Forelimb muscle (tissue), 1 donor: ENCODE results near the gene HLA-DQA1. TPM values are rescaled to one million over a fixed set of nuclear protein-coding genes. Genes with fewer than 3 reads are reported as not detected.
"Not testable (repeated sequence)": the region's sequence is repeated elsewhere in the genome, so short reads cannot be mapped to it uniquely, and the experiment has no call there.

Experiments
- DNase-seq: peaks from one replicate; pipeline ENCODE4 v3.0.0-alpha.2; 2013; ENCODE audit warnings: low read depth
- polyA plus RNA-seq: library from polyadenylated mRNA; unstranded; fragments of 120-200 nt; gene quantifications from one replicate; pipeline ENCODE4 v1.2.1, GENCODE V29; 2013; ENCODE audit not compliant: insufficient read length

The HLA-DQA1 gene
- polyA plus RNA-seq, 1 donor, result 1.7 TPM

DNA sequence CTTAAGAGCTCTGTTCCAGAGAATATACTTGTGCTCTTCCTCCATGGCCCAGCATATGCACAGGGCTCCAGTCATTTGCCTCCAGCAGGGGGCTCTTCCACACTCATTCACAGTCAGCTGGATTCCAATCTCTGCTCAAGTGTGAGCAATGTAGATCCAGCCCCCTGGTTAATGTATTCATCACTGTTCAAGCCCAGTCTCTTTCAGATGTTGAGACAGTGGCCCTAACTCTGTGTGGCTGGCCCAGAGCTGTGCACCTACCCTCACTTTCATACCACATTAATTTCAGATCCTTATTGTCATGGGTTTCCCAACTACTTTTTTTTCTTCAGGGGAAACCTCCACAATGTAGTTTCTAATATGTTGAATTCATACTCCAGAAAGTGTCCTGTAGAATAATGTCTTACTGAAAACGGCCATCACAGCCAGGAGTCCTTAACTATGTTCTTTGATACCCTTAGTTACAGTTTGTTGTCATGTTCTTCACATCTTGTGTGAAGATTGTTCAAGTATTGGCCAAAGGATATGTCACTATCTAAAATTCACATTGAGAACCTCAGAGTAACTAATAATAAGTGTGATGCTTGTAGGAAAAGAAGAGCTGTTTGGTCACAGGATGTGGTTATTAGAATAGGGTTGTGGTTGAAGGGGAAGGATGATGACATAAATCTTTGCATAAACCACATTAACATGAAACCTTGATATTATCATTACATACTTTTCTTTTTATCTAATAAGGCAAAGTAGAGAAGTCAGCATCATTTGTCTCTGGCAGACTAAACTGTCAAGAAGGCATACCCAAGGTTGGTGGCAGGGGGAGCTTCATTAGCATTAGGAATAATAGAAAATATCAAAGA, 14.4 kb upstream of the HLA-DQA1 start:
- no peak for DNase-seq

DNA sequence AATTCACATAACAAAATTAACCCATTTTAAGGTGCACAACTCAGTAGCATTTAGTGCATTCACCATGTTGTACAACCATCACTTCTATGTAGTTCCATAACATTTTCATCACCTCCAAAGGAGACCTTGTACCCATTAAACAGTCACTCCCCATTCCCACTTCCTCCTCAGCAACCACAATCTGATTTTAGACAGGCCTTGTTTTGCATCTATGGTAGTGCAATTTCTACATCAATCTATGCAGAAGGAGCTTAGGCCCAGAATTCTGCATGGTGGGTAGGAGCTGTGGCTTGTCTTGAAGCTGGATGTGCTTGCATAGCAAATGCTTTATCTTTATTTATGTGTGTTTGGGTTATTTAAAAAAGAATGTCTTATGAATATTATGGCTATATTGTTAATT, 13.5 kb upstream of the HLA-DQA1 start:
- DNase-seq, result no peak

DNA sequence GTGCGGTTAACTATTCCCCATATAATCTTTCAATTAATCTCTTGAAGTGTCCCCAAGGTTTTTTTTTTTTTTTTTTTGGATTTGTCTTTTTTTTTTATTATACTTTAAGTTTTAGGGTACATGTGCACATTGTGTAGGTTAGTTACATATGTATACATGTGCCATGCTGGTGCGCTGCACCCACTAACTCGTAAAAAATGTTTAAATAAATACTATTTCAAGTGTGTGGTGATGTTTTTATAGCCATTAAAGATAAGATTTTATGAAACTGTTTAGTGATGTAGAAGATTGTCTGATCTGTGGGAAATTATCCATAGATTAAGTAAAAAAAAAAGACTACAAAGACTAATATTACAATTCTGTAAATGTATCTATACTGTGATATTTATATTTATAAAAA, 12.6 kb upstream of the HLA-DQA1 start:
- no peak for DNase-seq

DNA sequence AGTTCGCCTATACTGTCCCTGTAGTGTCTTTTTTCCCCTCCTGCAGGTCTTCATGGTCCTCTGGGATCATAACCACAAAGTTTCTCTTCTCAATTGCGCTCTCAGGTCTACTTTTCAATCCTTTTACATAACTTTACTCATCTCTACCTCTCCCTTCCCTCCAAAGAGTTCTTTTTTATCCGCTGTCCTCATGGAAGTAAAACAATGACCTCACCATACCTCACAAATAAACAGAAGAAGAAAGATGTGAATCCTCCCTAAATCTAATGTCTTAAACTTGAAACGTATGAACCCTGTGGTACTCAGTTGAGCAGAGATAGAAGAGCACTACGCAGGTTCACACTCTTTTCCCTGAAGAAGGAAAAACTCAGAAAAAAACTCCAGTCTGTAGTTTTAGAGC, 12.1 kb upstream of the HLA-DQA1 start:
- DNase-seq, result no peak

DNA sequence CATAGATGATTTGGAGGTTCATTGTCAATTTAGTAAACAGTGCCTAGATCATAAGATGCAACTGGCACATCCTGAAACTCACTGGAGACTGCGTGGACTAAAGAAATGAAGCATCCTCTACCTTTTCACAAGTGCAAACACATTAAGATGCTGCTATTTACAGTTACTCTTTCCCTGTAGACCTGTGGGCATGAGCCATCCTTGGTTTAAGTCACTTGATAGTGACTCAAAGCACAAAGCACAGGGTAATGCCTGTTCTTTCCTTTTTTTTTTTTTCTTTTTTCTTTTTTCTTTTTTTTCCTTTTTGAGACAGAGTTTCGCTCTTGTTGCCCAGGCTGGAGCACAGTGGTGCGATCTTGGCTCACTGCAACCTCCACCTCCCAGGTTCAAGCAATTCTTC, 10.0 kb upstream of the HLA-DQA1 start:
- no peak for DNase-seq

DNA sequence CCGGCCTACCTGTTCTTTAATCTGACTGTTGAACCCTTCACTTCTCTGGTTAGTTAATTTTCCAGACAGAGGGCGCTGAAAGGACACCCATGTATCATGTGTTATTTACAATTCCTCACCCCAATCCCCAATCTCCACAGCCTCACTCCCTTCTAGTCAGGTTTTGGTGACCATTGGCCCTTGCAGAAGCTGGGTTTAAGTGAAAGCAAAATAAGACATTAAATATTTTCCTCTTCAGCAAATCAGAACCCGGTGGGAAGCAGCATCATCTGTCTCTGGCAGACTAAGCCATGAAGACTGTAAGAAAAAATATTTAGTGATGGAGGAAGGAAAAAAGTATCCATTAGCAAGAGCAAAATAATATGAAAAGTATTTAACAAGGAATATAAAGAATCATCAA, 9.4 kb upstream of the HLA-DQA1 start:
- DNase-seq, result no peak

DNA sequence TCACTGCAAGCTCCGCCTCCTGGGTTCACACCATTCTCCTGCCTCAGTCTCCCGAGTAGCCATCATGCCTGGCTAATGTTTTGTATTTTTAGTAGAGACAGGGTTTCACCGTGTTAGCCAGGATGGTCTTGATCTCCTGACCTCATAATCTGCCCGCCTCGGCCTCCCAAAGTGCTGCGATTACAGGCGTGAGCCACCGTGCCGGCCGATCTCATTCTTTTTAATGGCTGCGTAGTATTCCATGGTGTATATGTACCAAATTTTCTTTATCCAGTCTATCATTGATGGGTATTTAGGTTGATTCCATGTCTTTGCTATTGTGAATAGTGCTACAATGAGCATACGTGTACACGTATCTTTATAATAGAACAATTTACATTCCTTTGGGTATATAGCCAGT, 7.4 kb upstream of the HLA-DQA1 start:
- DNase-seq, result not testable (repeated sequence)

DNA sequence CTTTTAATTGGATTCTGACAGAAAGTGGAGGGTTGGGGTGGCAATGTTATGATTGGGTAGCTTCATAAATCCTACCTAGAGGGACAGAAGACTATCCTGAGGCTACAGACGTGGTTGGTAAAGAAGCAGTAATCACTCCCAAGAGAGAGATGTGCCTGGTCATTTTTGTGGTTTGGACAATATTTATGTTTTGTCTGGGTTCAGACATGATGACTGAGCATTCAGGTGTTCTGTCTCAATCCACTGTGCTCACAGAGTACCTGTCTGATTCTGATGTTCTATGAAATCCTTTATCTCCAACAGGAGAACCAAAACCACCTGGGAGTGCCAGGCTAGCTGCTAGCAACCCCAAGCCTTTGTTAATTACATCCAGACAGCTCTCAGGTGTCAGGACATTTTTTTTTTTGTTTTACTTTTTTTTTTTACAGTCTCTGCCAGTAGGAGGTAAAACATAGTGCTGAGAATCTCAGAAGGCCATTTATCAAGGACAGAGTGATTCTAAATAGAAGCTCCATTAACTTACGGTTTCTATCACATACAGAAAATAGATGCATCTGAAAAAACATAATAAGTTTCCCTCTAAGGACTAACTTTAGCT, 1.6 kb upstream of the HLA-DQA1 start:
- DNase-seq, result no peak

DNA sequence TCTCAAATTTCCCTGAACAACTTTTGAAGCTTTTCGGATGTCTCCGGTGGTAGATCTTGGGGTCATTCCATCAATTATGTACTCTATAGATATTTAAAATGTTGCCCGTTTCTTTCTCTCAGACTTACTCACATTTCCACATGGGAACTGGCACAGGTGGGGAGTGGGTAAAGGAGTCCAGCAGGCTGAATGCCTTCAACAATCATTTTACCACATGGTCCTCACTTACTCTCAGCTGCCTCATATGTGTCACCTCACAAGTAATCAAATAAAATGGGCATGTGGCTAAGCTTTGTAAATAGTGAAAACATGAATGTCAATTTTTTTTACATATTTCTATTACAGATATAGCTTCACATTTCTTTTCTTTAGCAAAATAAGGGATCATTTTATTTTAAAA, 677 bp downstream of the HLA-DQA1 start:
- no peak for DNase-seq

DNA sequence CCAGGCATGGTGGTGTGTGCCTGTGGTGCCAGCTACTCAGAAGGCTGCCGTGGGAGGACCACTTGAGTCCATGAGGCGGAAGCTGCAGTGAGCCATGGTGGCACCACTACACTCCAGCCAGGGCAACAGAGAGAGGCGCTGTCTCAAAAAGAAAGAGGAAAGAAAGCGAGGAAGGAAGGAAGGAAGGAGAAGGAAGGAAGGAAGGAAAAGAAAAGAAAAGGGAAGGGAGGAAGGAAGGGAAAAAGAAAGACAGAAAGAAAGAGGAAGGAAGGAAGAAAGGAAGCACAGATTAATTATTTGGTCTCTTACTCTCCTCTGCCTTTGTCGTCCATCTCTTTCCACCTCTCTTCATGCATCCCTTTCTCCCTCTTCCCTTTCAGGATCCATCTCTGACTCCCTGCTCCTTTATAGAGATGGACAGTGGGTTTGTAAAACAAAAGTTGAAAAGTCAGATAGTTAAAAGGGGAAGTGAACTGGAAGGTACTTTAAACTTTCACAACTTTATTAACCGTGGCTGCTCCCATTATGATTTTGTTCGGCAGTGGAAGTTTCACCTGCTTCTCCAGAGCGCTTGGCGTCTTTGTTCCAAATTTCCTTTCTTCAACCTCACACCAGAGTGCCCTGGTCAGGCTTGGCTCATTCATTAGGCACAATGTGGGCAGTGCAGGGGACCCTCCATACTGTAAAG, 1.5 kb downstream of the HLA-DQA1 start:
- no peak for DNase-seq

DNA sequence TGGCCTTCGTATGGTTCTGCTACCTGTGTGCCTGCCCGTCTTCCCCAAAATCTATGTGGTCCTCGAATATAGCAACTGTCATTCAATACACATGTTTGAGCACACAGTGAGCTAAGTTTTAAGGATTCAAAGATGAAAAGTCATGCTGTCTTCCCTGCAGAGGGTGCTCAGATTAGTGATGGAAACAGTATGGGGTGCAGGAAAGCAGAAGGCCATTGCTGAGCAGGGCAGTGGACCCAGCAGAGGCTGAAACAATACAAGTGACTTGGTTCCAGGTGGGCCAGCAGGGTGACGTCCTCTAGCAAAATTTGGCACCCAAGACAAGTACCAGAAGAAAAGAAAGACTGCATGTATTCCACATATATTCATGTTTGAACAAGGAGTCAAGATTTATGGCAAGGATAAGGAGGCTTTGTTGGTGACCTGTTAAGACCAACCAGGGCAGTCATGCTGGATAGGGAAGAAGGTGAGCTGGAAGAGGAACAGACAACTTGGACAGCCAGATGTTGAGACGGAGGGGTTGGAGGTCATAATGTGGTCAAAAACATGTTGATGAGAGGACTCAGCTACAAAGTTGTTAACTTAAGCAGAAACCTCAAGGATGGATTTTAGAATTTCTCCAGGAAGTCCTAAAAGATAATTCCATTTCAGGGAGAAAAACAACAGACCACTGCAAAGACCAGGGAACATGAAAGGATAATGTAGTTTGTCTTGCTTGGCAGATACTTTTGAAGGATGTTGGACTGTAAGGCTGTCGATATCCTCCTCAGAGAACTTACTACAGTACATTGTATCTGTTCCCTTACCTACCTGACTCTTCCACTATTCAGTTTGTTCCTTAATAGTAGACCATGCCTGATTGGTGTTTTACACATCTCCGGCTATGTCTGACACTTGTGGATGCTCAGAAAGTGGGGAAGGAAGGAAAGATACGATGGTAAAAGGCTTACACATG, 2.5 kb downstream of the HLA-DQA1 start:
- no peak for DNase-seq

DNA sequence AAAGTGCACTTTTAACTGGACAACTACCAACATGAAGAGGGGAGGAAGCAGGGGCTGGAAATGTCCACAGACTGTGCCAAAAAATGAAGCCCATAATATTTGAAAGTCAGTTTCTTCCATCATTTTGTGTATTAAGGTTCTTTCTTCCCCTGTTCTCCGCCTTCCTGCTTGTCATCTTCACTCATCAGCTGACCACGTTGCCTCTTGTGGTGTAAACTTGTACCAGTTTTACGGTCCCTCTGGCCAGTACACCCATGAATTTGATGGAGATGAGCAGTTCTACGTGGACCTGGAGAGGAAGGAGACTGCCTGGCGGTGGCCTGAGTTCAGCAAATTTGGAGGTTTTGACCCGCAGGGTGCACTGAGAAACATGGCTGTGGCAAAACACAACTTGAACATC, 3.9 kb downstream of the HLA-DQA1 start:
- no peak for DNase-seq

DNA sequence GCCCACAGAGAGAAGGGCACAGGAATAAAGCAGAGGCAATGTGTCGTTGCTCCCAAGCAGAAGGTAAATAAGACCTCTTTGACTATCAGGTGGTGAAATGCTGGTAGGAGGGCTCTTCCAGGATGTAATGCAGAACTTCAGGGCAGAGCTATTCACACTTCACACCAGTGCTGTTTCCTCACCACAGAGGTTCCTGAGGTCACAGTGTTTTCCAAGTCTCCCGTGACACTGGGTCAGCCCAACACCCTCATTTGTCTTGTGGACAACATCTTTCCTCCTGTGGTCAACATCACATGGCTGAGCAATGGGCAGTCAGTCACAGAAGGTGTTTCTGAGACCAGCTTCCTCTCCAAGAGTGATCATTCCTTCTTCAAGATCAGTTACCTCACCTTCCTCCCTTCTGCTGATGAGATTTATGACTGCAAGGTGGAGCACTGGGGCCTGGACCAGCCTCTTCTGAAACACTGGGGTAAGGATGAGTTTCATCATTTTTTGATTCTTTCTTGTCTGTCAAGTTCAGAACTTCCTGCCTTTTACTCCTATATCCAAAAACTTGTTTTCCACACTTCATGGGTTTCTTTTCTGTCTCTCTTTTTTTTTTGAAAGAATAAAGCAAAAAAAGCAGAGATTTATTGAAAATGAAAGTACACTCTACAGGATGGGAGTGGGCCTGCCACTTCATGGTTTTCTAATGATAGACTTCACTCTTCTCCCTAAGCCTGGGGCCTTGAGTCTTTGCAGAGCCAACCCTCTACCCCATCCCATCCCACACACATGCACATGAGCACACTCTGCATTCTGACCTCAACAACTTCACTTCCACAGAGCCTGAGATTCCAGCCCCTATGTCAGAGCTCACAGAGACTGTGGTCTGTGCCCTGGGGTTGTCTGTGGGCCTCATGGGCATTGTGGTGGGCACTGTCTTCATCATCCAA, 4.8 kb downstream of the HLA-DQA1 start:
- not testable (repeated sequence) for DNase-seq

DNA sequence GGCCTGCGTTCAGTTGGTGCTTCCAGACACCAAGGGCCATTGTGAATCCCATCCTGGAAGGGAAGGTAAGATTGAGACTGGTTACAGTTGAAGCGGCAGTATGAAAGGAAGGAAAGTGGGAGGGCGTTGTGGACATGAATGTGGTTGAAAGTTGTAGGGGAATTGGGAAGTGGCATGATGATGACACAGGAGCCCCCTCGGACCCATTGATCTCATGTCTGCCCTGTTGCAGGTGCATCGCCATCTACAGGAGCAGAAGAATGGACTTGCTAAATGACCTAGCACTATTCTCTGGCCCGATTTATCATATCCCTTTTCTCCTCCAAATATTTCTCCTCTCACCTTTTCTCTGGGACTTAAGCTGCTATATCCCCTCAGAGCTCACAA, 5.5 kb downstream of the HLA-DQA1 start:
- no peak for DNase-seq

DNA sequence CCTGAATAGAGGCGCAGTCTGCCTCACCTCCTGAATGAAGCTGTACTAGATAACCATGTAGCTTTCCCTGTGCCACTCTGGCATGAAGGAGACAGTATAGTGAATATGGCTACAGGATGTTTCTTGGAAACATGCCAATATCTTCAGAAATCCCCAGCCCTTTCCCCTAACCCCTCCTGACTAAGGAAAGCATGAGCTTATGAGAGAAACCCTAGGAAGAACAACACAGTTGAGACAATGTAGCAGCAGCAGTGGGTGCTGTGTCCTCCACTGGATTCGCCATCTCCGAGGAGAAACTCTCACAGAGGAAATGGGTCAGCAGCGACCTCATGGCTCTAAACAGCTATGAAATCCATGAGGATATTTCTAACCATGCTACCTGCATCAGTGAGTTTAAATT, 6.7 kb downstream of the HLA-DQA1 start:
- no peak for DNase-seq

DNA sequence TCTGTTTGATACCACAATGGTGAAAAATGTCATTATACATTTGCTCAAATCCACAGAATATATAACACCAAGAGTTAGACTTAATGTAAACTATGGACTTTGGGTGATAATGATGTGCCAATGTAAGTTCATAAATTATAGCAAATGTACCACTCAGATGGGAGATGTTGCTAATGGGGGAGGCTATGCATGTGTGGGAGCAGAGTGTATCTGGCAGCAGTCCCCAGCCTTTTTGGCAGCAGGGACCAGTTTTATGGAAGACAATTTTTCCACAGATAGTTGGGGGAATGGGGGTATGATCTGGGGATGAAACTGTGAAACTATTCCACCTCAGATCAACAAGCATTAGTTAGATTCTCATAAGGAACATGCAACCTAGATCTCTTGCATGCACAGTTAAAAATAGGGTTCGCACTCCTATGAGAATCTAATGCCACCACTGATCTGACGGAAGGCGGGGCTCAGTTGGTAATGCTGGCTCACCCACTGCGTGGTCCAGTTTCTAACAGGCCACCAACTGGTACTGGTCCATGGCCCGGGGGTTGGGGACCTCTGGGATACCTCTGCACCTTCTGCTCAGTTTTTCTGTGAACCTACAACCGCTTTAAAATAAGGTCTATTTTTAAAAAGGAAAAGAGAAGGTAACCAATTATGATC, 8.0 kb downstream of the HLA-DQA1 start:
- DNase-seq, result no peak

DNA sequence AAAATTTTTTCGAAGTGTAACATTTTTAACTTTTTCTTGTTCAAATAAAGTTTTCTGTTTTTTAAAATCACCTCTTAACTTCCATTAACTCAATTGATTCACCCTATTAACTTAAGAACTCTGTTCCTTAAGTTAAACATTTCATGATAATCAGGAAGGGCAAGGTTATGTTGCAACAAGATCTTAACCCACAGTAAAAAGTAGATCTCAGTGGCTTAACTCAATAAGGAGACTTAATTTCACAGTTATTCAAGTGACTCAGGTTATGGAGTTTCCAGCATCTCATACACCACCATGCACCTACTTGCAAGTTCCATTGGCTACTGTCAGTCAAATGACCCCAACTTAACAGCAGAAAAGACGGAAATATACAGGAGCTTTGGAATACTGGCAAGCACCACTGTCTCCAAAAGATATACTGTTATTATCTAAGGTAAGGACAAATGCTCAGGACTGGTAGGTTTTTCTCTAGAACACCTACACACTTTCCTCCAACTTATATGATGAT, 18.1 kb downstream of the HLA-DQA1 start:
- no peak for DNase-seq

DNA sequence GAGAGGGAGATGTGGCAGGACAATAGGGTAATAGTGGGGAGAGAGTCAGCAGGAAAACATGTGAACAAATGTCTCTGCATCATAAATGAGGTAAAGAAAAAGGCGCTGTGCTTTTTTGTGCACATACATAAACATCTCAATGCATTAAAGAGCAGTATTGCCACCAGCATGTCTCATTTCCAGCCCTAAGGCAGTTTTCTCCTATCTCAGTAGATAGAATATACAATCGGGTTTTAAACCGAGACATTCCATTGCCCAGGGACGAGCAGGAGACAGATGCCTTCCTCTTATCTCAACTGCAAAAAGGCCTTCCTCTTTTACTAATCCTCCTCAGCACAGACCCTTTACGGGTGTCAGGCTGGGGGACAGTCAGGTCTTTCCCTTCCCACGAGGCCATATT, 20.1 kb downstream of the HLA-DQA1 start:
- DNase-seq, result not testable (repeated sequence)

DNA sequence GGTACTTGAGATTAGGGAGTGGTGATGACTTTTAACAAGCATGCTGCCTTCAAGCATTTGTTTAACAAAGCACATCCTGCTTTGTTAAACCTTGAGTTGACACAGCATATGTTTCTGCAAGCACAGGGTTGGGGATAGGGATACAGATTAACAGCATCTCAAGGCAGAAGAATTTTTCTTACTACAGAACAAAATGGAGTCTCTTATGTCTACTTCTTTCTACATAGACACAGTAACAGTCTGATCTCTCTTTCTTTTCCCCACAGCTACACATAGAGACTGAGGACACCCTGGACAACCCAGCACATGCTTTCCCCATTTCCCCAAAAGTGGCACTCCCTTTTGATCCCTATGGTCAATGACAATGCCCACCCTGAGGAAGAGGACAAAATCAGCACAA, 20.6 kb downstream of the HLA-DQA1 start:
- not testable (repeated sequence) for DNase-seq
